ENCODE results near the gene ADGRG3.

DNA sequence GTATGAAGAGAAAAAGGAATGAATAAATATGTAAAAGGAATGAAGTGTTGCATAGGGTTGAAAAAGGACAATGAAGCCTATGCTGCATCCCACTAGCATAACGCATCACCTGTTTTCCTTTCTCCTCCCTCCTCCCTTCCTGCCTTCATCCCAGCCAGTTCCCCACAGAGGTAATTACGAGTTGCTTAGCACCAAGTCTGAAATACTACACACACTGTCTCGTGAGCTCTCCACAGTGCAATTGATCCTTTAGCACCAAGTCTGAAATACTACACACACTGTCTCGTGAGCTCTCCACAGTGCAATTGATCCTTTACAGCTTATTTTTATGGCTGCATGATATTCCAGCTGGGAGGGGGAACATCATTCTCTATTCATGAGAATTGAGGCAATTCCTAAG lies 25.4 kb downstream of the ADGRG3 start:
- TF ChIP-seq, protein P1, sequence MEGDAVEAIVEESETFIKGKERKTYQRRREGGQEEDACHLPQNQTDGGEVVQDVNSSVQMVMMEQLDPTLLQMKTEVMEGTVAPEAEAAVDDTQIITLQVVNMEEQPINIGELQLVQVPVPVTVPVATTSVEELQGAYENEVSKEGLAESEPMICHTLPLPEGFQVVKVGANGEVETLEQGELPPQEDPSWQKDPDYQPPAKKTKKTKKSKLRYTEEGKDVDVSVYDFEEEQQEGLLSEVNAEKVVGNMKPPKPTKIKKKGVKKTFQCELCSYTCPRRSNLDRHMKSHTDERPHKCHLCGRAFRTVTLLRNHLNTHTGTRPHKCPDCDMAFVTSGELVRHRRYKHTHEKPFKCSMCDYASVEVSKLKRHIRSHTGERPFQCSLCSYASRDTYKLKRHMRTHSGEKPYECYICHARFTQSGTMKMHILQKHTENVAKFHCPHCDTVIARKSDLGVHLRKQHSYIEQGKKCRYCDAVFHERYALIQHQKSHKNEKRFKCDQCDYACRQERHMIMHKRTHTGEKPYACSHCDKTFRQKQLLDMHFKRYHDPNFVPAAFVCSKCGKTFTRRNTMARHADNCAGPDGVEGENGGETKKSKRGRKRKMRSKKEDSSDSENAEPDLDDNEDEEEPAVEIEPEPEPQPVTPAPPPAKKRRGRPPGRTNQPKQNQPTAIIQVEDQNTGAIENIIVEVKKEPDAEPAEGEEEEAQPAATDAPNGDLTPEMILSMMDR (CRISPR knock-in tag; IDR thresholded peaks at IDR 0.05): no peak
- TF ChIP-seq, protein P2, sequence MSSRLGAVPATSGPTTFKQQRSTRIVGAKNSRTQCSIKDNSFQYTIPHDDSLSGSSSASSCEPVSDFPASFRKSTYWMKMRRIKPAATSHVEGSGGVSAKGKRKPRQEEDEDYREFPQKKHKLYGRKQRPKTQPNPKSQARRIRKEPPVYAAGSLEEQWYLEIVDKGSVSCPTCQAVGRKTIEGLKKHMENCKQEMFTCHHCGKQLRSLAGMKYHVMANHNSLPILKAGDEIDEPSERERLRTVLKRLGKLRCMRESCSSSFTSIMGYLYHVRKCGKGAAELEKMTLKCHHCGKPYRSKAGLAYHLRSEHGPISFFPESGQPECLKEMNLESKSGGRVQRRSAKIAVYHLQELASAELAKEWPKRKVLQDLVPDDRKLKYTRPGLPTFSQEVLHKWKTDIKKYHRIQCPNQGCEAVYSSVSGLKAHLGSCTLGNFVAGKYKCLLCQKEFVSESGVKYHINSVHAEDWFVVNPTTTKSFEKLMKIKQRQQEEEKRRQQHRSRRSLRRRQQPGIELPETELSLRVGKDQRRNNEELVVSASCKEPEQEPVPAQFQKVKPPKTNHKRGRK (CRISPR knock-in tag; IDR thresholded peaks at IDR 0.05): no peak
- TF ChIP-seq, protein P3, sequence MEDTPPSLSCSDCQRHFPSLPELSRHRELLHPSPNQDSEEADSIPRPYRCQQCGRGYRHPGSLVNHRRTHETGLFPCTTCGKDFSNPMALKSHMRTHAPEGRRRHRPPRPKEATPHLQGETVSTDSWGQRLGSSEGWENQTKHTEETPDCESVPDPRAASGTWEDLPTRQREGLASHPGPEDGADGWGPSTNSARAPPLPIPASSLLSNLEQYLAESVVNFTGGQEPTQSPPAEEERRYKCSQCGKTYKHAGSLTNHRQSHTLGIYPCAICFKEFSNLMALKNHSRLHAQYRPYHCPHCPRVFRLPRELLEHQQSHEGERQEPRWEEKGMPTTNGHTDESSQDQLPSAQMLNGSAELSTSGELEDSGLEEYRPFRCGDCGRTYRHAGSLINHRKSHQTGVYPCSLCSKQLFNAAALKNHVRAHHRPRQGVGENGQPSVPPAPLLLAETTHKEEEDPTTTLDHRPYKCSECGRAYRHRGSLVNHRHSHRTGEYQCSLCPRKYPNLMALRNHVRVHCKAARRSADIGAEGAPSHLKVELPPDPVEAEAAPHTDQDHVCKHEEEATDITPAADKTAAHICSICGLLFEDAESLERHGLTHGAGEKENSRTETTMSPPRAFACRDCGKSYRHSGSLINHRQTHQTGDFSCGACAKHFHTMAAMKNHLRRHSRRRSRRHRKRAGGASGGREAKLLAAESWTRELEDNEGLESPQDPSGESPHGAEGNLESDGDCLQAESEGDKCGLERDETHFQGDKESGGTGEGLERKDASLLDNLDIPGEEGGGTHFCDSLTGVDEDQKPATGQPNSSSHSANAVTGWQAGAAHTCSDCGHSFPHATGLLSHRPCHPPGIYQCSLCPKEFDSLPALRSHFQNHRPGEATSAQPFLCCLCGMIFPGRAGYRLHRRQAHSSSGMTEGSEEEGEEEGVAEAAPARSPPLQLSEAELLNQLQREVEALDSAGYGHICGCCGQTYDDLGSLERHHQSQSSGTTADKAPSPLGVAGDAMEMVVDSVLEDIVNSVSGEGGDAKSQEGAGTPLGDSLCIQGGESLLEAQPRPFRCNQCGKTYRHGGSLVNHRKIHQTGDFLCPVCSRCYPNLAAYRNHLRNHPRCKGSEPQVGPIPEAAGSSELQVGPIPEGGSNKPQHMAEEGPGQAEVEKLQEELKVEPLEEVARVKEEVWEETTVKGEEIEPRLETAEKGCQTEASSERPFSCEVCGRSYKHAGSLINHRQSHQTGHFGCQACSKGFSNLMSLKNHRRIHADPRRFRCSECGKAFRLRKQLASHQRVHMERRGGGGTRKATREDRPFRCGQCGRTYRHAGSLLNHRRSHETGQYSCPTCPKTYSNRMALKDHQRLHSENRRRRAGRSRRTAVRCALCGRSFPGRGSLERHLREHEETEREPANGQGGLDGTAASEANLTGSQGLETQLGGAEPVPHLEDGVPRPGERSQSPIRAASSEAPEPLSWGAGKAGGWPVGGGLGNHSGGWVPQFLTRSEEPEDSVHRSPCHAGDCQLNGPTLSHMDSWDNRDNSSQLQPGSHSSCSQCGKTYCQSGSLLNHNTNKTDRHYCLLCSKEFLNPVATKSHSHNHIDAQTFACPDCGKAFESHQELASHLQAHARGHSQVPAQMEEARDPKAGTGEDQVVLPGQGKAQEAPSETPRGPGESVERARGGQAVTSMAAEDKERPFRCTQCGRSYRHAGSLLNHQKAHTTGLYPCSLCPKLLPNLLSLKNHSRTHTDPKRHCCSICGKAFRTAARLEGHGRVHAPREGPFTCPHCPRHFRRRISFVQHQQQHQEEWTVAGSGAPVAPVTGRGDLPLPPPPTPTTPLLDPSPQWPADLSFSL (CRISPR knock-in tag; IDR thresholded peaks at IDR 0.05): no peak
- no peak for TF ChIP-seq ZNF143 (CRISPR knock-in tag; IDR thresholded peaks at IDR 0.05)
- TF ChIP-seq, protein P4, sequence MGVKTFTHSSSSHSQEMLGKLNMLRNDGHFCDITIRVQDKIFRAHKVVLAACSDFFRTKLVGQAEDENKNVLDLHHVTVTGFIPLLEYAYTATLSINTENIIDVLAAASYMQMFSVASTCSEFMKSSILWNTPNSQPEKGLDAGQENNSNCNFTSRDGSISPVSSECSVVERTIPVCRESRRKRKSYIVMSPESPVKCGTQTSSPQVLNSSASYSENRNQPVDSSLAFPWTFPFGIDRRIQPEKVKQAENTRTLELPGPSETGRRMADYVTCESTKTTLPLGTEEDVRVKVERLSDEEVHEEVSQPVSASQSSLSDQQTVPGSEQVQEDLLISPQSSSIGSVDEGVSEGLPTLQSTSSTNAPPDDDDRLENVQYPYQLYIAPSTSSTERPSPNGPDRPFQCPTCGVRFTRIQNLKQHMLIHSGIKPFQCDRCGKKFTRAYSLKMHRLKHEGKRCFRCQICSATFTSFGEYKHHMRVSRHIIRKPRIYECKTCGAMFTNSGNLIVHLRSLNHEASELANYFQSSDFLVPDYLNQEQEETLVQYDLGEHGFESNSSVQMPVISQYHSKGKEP (CRISPR knock-in tag; IDR thresholded peaks at IDR 0.05): no peak
- TF ChIP-seq THYN1 (CRISPR knock-in tag; IDR thresholded peaks at IDR 0.05; ENCODE audit: borderline replicate concordance, low read depth): no peak
- TF ChIP-seq PHF8 (CRISPR knock-in tag; IDR thresholded peaks at IDR 0.05): no peak
- no peak for TF ChIP-seq KDM1A (CRISPR knock-in tag; IDR thresholded peaks at IDR 0.05)

Measured in HepG2 (cell line).